ENCODE measurements around the gene RNF151. TPM values are rescaled to one million over a fixed set of nuclear protein-coding genes. Genes with fewer than 3 reads are reported as not detected.

RNF151 gene
- total RNA-seq, 1 experiment from 2014 or later, result 0.28 TPM

GRCh38 chr16:1936945-1937479 is 29.6 kb upstream of the RNF151 start:
- Histone ChIP-seq H3K23me2 (ENCODE audit: insufficient read length, low read depth, low read length, poor library complexity, severe bottlenecking) (no peaks in the 10 kb centered on the region), H3K9ac (ENCODE audit: extremely low read depth, insufficient read length, low read length) (no peak overlapping the region), H4K5ac (ENCODE audit: insufficient read length, low read depth, low read length) (no peak overlapping the region), H3K9me3 (ENCODE audit: control insufficient read depth, low read depth, low read length) (no peaks in the 10 kb centered on the region), H2AK5ac (ENCODE audit: insufficient read length, low read length) (no peak overlapping the region), H3K14ac (ENCODE audit: insufficient read depth, low read length) (no peak overlapping the region), H3K4me1 (ENCODE audit: insufficient read depth, low read length) (0 out of 2 replicates have a peak, but pooled peaks cover under 1% of the 10 kb centered on the region), H3K79me2 (ENCODE audit: insufficient read depth, low read length) (no peaks in the 10 kb centered on the region), H4K20me1 (ENCODE audit: control insufficient read depth, insufficient read depth, insufficient read length) (no peaks in the 10 kb centered on the region), H3K79me1 (ENCODE audit: insufficient read depth, low read depth, low read length, poor library complexity, severe bottlenecking) (no peaks in the 10 kb centered on the region), H3K23ac (ENCODE audit: insufficient read length, low read depth, low read length) (no peak overlapping the region), H3K27ac (ENCODE audit: insufficient read length, low read depth, low read length) (no peak overlapping the region), H2BK5ac (ENCODE audit: insufficient read length, low read length) (no peak overlapping the region), H3K18ac (ENCODE audit: insufficient read length, low read depth, low read length) (no peak overlapping the region), H3K56ac (ENCODE audit: insufficient read length, low read depth, low read length) (no peak overlapping the region), H2BK120ac (ENCODE audit: low read depth, low read length, poor library complexity, severe bottlenecking) (no peak overlapping the region), H2AFZ (ENCODE audit: low read length) (no peak overlapping the region), H2BK12ac (ENCODE audit: insufficient read length, low read depth, low read length) (no peak overlapping the region), H3K27me3 (ENCODE audit: insufficient read depth, low read length) (no peaks in the 10 kb centered on the region), H4K91ac (ENCODE audit: insufficient read length, low read depth, low read length) (no peak overlapping the region), H2BK15ac (ENCODE audit: low read depth, low read length) (no peak overlapping the region), H3K4ac (ENCODE audit: low read depth, low read length) (no peak overlapping the region), H3K4me2 (ENCODE audit: insufficient read depth, insufficient read length, low read length) (no peak overlapping the region), H3T11ph (ENCODE audit: low read length) (no peak overlapping the region), H2BK20ac (ENCODE audit: low read depth, low read length, poor library complexity, severe bottlenecking) (no peak overlapping the region), H4K8ac (replicated peaks; ENCODE audit: insufficient read length, low read depth, low read length) (no peak overlapping the region)
- Mint-ChIP-seq H3K27ac (no peak overlapping the region; a peak in 1 of 7 replicates), H3K27me3 (ENCODE audit: low read depth) (peaks cover 2% of the 10 kb centered on the region; the same call in 1 of the 2 replicates), H3K36me3 (ENCODE audit: insufficient read depth in 1 of 3, low read depth in 3 of 3) (peaks cover 10 to 28% (median 17%) of the 10 kb centered on the region in 3 experiments; a peak in 6 of 7 replicates), H3K4me1 (peaks cover 5 to 12% of the 10 kb centered on the region in 2 experiments), H3K9me3 (no peaks in the 10 kb centered on the region), H3K4me3 (no peak overlapping the region)
- no peak for TF ChIP-seq CTCF (conservative IDR thresholded peaks at IDR 0.05)
- WGBS (ENCODE audit: extremely low coverage, insufficient read length, low lambda C conversion rate), result no CpG with 5 or more reads among the region's 11 CpGs
- no peak for DNase-seq

Data from H9 (cell line).